HG03108 (cell line): Measurements from ENCODE around the gene GABBR1.

Source experiments
- ATAC-seq: cut with Tn5 transposase; IDR thresholded peaks from one replicate; pipeline ENCODE4 v1.9.1; 2021; ENCODE audit warnings: moderate library complexity; ENCODE audit not compliant: unreplicated experiment

Gene GABBR1

DNA sequence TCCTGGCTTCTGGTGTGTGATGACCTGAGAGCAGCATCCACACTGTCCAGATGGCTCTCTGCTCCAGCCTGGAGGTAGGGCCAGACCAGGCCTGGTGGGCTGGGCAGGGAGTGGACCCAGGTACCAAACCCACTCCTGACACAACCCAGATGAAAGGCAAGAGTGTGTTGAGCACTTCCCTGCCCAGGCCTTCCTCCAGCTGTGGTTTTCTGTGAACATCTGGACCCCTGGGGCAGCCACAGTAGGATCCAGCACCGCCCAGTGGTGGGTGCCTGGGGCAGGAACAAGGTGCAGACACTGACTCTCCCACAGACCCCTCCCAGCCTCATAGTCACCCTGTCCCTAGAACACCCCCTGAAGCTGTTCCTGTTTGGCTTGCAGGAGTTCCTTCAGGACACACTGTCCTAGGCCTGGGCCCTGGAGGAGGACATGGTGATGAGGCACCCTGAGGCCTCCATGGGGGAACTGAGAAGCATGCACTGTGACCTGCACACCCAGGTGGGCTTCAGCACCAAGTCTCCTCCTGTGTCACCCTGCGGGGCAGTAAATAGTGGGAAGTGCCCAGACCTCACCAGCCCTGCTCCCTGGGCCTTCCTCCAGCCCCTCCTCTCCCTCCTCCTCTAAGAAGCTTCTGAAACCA lies 102.2 kb downstream of the GABBR1 start:
- ATAC-seq: no peak

DNA sequence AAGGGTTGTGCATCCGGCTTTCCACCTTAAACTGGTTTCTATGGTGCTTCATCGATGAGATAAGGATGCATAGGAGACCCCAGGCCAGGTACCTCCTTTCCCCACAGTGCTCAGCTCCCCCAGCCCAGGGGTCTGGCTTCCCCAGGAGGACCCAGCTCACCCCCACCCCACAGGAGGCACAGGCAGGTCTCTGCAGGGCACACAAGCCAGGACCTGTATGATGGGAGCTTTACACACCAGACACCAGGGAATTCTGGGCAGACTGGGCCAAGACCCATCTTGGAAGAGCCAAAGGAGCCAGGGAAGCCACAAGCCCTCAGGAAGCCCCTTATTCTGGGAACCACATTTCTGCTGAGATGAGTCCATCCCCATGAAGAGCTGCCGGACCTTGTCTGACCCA lies 103.0 kb downstream of the GABBR1 start:
- no peak for ATAC-seq

DNA sequence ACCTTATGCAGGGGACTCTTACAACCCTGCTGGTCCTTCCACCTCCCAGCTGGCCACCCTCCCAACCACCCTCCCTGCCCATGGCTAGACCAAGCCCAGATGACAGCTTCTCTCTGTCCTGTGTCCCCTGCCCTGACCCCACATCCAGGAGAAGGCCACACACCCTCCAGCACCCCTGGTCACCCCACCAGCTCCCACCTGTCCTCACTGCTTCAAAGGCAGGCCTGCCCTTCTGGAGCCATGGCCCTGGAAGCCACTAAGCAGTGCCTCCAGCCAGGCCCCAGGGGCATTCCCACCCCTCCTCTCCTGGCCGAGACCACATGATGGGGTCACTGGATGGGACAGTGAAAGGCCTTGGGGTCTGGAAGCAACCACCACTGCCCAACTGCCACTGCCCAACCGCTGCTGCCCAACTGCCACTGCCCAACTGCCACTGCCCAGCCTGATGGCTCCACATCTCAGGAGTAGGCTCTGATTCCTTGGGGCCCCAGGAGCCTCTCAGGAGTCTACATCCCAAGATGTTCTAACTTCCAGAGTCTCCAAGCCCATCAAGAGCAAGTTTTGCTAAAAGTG lies 103.9 kb downstream of the GABBR1 start:
- ATAC-seq: no peak

DNA sequence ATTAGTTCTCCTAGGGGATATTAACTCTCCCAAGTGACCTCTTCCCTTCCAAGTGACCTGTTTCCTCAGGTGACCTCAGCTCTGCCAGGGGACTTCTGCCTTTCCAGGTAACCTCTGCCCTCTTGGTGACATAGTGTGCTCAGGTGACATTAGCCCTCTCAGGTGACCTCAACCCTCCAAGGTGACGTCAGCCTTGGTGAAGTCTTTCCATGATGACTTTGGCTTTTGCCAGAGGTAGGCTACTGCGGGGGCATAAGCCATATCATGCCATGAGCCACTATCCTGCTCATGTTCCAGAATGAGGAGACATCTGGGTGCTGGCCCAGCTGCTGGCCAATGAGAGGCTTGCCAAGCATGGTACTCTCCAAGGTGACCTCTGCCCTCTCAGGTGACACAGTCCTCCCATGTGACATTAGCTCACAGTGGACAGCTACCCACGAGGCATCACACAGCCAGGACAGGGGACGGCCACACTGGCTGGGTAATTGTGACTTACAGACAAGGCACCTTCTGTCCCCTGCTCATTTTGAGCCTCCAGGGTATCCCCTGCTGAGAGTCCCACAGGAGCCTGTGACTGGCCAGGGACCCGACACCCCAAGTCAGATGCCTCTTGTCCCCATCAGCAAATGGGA lies 104.6 kb downstream of the GABBR1 start:
- ATAC-seq: no peak

DNA sequence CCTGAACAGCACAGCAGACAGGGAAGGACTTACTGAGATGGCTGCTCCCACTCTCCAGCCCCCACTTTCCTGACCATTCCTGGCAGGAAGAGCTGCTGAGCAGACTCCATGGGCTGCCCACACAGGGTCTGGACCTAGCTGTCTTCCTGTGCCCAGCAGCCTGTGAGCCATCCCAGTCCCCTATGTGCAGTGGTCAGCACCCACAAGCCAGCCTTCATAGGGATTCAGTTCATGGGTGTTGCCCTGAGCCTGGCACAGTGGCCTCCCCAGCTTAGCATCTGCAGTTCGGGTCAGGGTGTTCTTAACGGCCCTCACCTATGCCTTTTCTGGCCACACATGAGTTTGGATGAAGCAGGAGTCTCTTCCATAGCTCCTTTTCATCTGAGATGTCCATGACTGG lies 105.4 kb downstream of the GABBR1 start:
- ATAC-seq: no peak

DNA sequence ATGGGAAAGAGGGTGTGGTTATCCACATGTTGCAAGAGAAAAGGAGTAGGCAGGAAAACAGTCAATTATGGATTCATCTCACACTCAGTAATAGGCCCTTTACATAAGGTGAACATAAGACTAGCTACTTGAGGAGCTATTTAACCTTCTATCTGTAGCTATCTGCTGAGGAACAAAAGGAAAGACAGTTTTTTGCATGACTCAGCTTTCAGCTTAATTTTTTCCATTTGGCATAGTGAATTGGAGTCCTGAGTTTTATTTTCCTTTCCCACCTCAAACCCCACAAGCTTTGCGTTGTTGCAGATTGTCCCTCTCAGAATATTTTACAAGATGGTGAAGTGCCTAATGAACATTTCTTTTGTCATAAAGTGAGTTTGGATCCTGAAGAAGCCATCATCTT lies 105.9 kb downstream of the GABBR1 start:
- no peak for ATAC-seq

DNA sequence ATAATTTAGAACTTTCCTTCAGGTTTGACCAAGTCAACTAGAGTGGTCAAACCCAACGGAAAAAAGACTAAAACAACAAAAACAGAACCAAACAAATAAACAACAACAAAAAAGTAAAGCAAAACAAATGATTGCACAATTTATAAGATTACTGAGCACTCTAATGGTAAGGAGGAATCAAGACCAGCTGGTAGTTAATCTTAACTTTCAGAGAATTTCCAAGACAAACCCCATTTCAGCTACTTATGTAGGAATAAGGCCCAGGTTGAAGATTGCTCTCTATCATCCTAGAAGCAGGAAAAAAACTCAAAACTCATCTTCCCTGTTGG lies 107.7 kb downstream of the GABBR1 start:
- ATAC-seq: no peak

DNA sequence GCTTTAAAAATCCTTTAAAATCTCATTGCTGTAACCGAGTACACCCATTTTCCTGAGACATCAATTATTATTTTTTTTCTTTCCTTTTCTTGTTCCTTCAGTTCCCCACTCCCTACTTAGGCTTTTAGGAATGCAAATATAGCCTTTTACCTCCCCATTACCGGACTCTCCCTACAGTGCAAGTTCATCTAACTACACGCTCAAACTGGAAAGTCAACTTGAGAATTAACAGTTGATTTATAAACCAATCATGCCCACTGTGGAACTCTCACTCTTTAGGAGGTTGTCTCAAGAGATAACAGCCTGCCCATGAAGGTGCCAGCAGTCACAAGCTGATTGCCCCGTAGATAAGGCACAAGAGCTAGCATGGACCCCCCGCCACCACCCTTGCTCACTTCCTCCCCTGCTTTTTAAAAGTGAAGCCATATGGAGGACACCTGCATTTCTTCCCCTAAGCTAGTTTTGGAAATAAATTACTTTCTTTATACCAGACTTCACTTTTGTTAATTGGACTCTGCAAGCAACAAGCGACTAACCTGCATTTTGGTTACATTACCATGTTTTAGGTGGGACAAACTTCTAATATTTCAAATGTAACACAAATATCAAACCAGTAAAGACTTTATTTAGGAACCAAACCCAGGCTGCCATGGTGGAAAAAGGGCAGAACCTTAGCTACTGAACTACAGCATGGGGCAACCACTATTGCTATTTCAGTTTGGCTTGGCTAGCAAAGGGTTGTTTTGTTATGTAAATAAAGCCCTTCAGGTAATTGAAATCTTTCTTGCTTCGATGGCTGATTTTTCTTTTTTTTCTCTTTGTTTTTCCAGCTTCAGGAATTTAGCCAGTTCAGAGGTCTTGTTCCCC lies 108.3 kb downstream of the GABBR1 start:
- ATAC-seq: no peak

DNA sequence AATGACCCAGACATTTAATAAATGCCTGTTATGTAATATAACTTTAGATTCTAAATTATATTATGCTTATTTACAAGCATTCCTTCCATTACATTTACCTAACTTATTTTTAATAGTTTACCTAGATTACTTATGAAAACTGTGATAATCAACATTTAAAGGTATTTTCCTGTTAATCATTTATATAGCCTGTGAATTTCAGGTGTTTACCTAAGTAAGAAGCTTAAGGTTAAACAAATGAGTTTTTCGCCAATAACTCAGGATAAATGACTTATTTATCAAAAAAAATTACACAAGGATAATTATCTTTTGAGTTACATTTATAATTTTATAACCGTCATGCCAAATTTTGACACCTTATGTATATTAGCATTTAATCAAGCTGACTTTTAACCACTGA lies 108.9 kb downstream of the GABBR1 start:
- ATAC-seq: no peak

DNA sequence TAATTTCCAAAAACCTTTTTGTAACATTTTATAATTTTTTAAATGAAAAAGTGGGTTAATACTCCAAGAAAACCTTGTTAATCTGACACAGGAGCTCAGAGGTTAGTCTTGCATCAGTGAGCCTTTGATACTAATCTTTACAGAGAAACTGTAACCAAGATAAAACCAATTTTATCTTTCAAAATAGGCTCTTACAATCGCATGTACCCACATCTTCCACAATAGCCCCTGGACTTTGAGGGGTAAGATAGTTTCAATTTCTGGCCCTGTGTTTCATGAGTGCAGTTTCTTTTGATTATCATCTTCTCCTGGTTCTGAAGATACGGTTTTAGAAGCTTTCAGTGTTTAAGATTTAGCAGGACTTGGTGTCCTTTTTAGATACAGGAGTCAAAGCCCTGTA lies 110.8 kb downstream of the GABBR1 start:
- no peak for ATAC-seq

DNA sequence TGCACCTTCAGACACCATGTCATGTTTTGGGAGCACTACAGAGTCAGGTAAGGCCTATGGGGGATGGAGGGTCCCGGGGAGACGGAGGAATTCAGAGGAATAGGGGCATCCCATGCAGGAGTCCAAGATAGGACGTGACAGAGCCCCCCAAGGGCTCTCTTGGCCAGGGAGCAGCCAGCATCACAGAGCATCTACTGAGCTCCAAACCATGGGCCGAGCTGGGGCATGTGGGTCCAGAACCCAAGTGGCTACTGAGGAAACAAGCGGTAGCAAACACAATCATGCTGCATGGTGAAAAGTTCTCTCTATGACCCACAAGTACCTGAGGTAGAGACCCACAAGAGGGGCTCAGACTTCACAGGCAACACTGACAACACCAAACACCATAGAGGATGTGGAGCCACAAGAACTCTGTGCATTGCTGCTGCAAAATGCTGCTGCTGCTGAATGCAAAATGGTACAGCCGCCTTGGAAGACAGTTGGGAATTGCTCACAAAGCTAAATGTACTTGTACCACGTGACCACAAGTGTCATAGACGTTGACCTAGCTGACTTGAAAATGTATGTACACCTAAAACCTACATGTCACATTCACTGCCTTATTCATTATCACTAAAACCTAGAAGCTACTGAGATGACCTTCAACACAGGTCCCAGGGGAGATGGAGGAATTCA lies 111.8 kb downstream of the GABBR1 start:
- ATAC-seq: no peak

DNA sequence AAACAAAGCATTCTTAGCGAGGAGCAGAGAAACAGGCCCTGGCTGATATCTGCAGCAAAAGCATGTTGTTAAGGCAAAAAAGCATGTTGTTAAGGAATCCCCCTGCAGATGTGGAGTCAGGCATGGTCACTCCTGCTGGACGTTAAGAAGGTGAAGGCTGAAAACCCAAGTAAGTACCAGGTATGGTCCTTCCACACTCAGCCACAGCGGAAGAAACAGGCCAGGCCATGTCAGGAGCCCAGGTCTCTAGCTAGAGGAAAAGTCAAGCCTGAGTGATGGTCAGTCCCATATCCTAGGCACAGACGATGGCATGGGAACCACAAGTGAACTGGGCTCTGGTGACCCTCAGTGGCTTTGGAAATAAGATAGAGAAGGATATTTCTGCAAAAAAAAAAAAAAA lies 112.8 kb downstream of the GABBR1 start:
- no peak for ATAC-seq

DNA sequence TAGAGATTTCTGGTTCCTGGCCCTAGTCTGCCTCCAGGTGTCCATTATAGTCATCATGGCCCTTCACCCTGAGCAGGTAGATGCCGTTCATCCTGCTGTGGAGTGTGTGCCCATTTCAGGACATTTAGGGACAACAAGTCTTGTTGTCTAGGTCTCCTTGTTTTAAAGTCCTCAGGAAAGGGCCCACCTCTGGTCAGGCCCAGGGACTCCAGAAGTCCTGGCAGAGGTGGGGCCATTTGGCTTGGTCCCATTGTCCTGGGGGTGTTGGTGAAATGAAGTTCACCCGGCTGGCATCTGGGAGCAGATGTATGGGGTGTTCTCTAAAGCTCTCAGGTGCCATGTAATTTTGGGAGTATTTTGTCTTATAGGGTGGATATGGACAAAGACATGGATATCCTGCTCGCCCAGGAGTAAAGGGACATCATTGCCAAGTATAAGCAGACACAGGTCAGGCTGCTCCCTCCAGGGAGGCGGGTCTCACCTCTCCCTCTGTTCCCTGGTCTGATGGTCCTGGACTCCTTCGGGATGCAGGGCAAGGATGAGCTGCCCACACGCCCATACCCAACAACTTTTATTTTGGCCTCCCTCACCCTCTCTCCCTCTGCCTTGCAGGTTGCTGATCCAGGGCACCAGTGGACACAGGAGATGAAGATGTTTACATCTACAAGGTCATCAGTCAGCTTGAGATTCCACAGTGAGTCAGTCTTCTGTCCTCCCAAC lies 113.5 kb downstream of the GABBR1 start:
- no peak for ATAC-seq

DNA sequence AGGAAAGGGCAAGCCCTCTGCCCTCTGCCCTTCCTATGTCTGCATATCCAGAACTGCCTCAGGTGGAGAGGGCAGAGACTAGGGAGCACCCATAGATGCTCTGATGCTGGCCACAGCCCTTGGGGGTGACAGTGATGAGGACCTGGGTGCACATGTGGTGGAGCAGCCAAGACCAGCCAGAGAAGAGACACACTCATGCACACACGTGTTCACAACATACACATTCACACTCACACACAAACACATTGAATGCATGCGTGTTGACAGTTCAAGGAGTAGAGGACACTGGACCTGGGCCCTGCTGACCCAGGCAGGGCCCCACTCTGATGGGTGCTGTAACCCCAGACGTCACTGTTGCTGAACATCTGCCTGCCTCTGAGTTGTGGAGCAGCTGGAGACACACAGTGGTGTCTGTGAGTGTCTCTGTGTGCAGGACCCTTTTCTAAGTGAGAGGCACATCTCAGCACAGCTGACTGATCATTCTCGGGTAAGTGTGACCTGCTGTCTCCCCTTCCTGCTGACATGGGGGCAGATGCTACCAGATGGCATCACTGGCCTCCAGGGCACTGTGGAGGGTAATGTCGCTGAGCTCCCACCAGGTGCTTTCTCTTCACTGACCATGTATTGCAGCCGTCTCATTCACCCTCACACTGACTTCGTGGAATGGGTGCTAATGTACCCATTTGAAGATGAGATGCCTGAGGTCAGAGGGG lies 115.1 kb downstream of the GABBR1 start:
- no peak for ATAC-seq

DNA sequence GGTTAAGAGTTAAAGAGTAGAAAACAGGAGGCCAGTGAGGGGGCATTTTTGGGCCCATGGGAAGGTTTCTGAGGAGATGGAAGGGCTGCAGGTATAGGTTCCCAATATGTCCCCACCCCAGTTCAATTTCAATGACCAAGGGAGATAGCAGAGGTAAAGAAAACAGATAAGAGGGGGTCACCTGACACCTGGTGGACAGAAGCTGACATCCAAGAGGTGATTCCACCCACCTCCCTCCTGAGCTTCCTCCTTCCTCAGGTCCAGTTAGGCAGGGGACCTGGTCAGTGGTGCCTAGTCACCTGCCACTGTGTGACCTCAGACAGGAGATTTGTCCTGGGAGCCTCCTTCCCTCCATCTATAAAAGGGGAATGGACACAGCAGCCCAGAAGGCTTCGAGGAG lies 115.7 kb downstream of the GABBR1 start:
- no peak for ATAC-seq

DNA sequence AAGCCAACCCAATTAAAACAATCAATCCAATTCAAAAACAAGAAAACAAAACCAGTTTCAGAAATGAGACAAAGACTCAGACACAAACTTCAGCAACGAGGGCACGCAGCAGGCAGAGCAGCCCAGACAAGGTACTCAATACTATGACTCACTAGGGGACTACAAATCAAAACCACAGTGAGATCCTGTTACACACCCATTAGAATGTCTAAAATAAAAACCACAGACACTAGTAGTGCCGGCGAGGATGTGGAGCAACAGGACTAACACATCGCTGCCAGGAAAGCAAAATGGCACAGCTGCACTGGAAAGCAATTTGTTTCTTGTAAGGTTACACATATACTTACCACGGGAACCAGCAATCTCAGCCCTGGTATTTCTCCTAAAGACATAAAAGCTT lies 116.9 kb downstream of the GABBR1 start:
- no peak for ATAC-seq

DNA sequence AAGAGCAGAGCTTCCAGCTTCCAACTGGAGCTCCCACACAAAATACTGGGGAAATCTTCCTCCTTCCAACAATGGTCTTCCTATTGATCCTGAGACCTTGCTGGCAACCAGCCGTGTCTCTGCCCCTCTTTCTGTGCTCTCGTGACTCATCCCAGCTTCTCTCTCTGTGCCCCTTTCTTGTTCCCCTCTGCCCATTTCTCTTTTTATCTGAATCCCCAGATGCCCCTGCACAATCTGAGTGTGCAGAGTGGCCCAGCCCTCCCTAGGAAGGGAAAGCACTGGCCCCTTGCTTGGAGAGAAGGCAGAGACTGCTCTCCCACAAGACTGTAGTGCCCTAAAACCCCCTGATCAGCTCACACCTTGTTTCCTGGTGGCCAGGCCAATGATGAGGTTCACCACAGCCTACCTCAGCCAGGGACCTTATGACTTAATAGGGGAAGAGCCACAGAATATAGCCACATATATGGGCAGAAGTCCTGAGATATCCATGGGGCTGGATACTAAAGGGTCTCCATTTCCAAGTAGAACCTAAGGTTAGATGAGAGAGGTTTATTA lies 122.2 kb downstream of the GABBR1 start:
- ATAC-seq: no peak

DNA sequence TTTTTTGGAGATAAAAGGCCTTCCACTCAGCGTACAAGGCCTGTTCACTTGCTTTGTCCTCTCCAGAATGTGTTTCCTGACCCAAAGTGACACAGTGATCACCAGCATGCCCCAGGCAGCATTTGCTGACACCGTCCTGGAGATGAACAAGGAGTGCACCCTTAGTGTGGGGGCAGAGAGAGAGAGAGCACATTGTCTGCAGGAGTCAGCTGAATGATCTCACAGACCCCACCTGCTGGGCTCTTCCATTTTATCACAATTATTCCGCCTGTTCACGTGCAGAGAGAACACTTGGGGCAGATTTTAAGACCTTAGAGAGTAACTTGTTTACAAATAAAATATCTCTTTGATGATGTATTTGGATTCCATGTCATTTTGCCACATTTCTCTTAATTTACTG lies 122.8 kb downstream of the GABBR1 start:
- no peak for ATAC-seq
